ENCODE results near the gene NR1D2.

DNA sequence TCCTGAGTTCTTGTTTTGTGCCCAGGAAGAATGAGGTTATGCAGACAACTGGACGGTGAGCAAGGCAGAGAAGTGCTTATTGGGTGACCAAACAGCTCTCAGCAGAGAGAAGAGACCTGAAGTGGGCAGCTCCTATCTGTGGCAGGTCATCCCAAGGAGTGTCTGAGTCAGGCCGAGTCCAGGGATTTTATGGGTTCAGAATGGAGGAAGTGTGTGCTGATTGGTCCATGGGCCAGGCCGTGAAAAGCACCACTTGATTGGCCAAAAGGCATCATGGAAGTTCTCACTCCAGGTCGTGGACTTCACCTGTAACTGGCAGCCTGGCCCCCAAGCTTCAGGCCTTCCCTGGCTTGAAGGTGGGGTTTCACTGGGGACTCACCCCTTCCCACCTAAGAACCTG lies 74.5 kb downstream of the NR1D2 start:
- TF ChIP-seq, protein P1, sequence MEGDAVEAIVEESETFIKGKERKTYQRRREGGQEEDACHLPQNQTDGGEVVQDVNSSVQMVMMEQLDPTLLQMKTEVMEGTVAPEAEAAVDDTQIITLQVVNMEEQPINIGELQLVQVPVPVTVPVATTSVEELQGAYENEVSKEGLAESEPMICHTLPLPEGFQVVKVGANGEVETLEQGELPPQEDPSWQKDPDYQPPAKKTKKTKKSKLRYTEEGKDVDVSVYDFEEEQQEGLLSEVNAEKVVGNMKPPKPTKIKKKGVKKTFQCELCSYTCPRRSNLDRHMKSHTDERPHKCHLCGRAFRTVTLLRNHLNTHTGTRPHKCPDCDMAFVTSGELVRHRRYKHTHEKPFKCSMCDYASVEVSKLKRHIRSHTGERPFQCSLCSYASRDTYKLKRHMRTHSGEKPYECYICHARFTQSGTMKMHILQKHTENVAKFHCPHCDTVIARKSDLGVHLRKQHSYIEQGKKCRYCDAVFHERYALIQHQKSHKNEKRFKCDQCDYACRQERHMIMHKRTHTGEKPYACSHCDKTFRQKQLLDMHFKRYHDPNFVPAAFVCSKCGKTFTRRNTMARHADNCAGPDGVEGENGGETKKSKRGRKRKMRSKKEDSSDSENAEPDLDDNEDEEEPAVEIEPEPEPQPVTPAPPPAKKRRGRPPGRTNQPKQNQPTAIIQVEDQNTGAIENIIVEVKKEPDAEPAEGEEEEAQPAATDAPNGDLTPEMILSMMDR (conservative IDR thresholded peaks at IDR 0.05; ENCODE audit: low read depth in 2 of 2) = no peak
- TF ChIP-seq EZH2 (IDR thresholded peaks at IDR 0.05; ENCODE audit: low read depth, unreplicated experiment) (no peak), EZH2phosphoT487 (IDR thresholded peaks at IDR 0.05; ENCODE audit: unreplicated experiment) (no peak)
- TF ChIP-seq, protein P2, sequence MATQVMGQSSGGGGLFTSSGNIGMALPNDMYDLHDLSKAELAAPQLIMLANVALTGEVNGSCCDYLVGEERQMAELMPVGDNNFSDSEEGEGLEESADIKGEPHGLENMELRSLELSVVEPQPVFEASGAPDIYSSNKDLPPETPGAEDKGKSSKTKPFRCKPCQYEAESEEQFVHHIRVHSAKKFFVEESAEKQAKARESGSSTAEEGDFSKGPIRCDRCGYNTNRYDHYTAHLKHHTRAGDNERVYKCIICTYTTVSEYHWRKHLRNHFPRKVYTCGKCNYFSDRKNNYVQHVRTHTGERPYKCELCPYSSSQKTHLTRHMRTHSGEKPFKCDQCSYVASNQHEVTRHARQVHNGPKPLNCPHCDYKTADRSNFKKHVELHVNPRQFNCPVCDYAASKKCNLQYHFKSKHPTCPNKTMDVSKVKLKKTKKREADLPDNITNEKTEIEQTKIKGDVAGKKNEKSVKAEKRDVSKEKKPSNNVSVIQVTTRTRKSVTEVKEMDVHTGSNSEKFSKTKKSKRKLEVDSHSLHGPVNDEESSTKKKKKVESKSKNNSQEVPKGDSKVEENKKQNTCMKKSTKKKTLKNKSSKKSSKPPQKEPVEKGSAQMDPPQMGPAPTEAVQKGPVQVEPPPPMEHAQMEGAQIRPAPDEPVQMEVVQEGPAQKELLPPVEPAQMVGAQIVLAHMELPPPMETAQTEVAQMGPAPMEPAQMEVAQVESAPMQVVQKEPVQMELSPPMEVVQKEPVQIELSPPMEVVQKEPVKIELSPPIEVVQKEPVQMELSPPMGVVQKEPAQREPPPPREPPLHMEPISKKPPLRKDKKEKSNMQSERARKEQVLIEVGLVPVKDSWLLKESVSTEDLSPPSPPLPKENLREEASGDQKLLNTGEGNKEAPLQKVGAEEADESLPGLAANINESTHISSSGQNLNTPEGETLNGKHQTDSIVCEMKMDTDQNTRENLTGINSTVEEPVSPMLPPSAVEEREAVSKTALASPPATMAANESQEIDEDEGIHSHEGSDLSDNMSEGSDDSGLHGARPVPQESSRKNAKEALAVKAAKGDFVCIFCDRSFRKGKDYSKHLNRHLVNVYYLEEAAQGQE (IDR thresholded peaks at IDR 0.05; ENCODE audit: unreplicated experiment) = no peak
